DND-41 (cell line): ENCODE measurements around the gene VAMP2.
A peak's percentile ranks its signal among the peaks of the same experiment; 100 is the strongest.

Source experiments
- ATAC-seq: fragments of 200-7000 bp; cut with Tn5 transposase; 3 replicates; pipeline ENCODE4 v1.9.1; 2021; ENCODE audit warnings: low read depth; ENCODE audit not compliant: insufficient read depth
- DNase-seq: peaks from one replicate; pipeline ENCODE4 v3.0.0-alpha.2; 2020
- H2AFZ ChIP-seq: 2 replicates; pipeline ENCODE4 v1.6.0; 2012; ENCODE audit warnings: low read depth, low read length
- H3K27ac ChIP-seq: 2 replicates; pipeline ENCODE4 v1.5.1; 2012; ENCODE audit warnings: low read length, inconsistent platforms
- H3K27me3 ChIP-seq: fragments of 200-600 bp; sonication (generic); 2 replicates; pipeline ENCODE4 v1.6.0; 2012; ENCODE audit warnings: low read length, mild to moderate bottlenecking, inconsistent platforms; ENCODE audit not compliant: insufficient read depth, poor library complexity
- H3K36me3 ChIP-seq: 2 replicates; pipeline ENCODE4 v1.5.1; 2012; ENCODE audit warnings: low read length, inconsistent platforms; ENCODE audit not compliant: insufficient read depth
- H3K4me1 ChIP-seq: 2 replicates; pipeline ENCODE4 v1.5.1; 2012; ENCODE audit warnings: mild to moderate bottlenecking, low read length; ENCODE audit not compliant: insufficient read depth
- H3K4me2 ChIP-seq: 2 replicates; pipeline ENCODE4 v1.6.0; 2012; ENCODE audit warnings: mild to moderate bottlenecking, moderate library complexity, low read length, inconsistent platforms; ENCODE audit not compliant: insufficient read depth
- H3K4me3 ChIP-seq, 2 experiments: fragments of 200-600 bp in 1 of 2; shearing (Covaris generic) in 1 of 2; 2 replicates each; pipeline ENCODE4 v1.5.1; 2012 to 2016; ENCODE audit warnings: inconsistent platforms in 2 of 2, low read length in 2 of 2, mild to moderate bottlenecking in 2 of 2, low read depth in 1 of 2, moderate library complexity in 1 of 2
- H3K79me2 ChIP-seq: 2 replicates; pipeline ENCODE4 v1.6.0; 2012; ENCODE audit warnings: low read length, inconsistent platforms; ENCODE audit not compliant: insufficient read depth
- H3K9ac ChIP-seq: 2 replicates; pipeline ENCODE4 v1.6.0; 2012; ENCODE audit warnings: low read depth, mild to moderate bottlenecking, inconsistent platforms, low read length, moderate library complexity
- H3K9me3 ChIP-seq: 2 replicates; pipeline ENCODE4 v1.5.1; 2012; ENCODE audit warnings: low read length, moderate library complexity, mild to moderate bottlenecking, inconsistent platforms; ENCODE audit not compliant: insufficient read depth, severe bottlenecking
- H4K20me1 ChIP-seq: 2 replicates; pipeline ENCODE4 v1.6.0; 2012; ENCODE audit warnings: low read length; ENCODE audit not compliant: insufficient read depth
- EZH2 ChIP-seq: IDR thresholded peaks from 3 replicates; pipeline ENCODE4 v1.6.1; 2012; ENCODE audit warnings: borderline replicate concordance, low read depth, mild to moderate bottlenecking, moderate library complexity, low read length, inconsistent platforms; ENCODE audit not compliant: severe bottlenecking
- TF ChIP-seq, protein P1 (sequence below): IDR thresholded peaks from 2 replicates; pipeline ENCODE4 v1.5.1; 2012; ENCODE audit warnings: borderline replicate concordance, low read length, moderate library complexity, mild to moderate bottlenecking; ENCODE audit not compliant: poor library complexity, severe bottlenecking; ENCODE audit errors: extremely low read depth

The VAMP2 gene

DNA sequence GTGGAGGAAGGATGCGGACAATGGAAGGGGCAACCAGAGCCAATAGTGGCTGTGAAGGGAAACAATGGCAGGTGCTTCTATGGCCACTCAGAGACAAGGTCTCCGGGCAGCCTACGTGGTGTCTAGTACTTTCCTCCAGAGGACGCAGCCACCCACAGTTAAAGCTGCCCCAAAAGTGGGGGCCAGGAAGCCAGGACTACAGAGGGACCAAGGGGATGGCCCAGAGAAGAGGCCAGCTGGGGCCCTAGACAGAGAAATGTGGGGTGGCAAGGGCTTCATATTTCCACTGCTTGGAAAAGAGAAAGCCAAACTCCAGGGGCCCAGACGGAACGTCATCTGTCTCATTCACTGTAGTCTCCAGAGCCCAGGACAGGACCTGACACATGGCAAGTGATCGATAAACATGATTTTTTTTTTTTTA lies 9.7 kb downstream of the VAMP2 start:
- Histone ChIP-seq H3K4me2 (peak overlapping the region; percentile 93), H3K27me3 (no peaks in the 10 kb centered on the region), H3K79me2 (peaks cover 17% of the 10 kb centered on the region), H2AFZ (no peak overlapping the region), H3K27ac (peak overlapping the region; percentile 43; the same call in 1 of the 2 replicates), H3K36me3 (peaks cover 26% of the 10 kb centered on the region), H4K20me1 (peaks cover 19% of the 10 kb centered on the region), H3K4me3 (peak overlapping the region in 1 of 2 experiments; percentile 76; a peak in 2 of 4 replicates), H3K9me3 (no peaks in the 10 kb centered on the region), H3K4me1 (peaks cover 62% of the 10 kb centered on the region), H3K9ac (peak overlapping the region; percentile 61; the same call in 1 of the 2 replicates)
- no peak for TF ChIP-seq EZH2
- TF ChIP-seq, protein P1, sequence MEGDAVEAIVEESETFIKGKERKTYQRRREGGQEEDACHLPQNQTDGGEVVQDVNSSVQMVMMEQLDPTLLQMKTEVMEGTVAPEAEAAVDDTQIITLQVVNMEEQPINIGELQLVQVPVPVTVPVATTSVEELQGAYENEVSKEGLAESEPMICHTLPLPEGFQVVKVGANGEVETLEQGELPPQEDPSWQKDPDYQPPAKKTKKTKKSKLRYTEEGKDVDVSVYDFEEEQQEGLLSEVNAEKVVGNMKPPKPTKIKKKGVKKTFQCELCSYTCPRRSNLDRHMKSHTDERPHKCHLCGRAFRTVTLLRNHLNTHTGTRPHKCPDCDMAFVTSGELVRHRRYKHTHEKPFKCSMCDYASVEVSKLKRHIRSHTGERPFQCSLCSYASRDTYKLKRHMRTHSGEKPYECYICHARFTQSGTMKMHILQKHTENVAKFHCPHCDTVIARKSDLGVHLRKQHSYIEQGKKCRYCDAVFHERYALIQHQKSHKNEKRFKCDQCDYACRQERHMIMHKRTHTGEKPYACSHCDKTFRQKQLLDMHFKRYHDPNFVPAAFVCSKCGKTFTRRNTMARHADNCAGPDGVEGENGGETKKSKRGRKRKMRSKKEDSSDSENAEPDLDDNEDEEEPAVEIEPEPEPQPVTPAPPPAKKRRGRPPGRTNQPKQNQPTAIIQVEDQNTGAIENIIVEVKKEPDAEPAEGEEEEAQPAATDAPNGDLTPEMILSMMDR: no peak
- DNase-seq (no peak), ATAC-seq (no peak)

DNA sequence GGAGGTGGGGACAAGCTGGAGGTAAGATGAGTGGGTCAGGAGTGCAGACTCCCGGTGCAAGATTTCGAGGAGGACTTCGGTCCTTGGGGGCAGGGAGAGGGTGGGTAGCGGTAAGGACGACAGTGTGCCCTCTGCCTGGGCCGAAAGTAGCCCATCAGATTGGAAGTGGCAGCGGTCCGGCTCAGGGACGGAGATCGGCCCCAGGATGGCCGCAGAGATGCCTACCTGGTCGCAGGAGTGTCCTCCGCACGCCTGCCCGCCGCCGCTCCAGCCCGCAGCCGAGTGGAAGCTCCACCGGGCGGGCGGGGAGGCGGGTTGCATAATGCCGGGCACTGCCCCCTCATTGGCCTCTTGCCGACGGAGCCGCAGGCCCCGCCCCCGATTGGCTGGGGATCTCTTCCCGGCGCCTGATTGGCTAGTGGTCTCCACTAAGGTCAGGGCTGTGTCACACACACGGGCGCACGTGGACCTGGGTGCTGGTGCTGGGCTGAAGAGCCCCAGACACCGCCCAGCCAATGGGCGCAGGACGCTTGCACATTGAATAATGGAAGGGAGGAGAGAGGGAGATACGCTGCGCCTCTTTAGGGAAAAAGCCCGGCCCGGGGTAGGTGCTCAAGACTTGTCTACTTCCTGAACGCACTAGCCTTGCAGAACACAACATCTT lies 10.5 kb downstream of the VAMP2 start, which contains the start of gene PER1:
Gene PER1, minus strand, starts transcription at position 293 of the 664 bp plus-strand sequence. CDS start 1,698 bp downstream, outside the sequence.
- ATAC-seq (peak; percentile 44), DNase-seq (peak; percentile 91)
- H3K9ac ChIP-seq: peak within 1 kb of the TSS; percentile 61
- no peaks in the 10 kb centered on the region for H3K9me3 ChIP-seq
- peak within 1 kb of the TSS; percentile 59 for H2AFZ ChIP-seq
- peak within 1 kb of the TSS; percentile 93 for H3K4me2 ChIP-seq
- H3K4me1 ChIP-seq: peaks cover 58% of the 10 kb centered on the region
- no peaks in the 10 kb centered on the region for H3K27me3 ChIP-seq
- H4K20me1 ChIP-seq: peaks cover 19% of the 10 kb centered on the region
- TF ChIP-seq, protein P1: no peak
- H3K27ac ChIP-seq: peak within 1 kb of the TSS; percentile 85
- H3K36me3 ChIP-seq: peaks cover 32% of the 10 kb centered on the region
- H3K4me3 ChIP-seq: peak within 1 kb of the TSS; percentile 47 to 76
- H3K79me2 ChIP-seq: peaks cover 17% of the 10 kb centered on the region

DNA sequence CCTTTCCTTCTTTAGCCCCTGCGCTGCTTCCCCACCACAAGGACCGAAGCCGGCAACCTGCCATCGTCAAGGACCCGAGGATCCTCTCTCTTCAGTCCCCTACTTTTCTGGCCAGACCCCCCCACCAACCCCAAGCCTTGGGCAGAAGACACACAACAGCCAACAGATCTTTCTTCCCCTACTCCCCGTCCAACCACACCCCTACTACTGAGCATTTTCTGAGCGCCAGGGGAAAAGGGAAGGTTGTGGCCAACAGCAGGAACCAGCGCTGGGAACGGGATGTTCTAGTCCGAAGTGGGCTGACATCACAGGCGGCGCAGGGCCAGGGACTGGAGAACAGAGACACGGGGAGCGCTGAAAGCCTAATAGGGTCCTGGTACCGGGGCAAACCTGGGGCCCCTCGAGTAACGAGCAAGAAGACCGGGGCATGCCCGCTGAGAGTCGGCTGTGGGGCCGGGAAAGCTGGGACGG lies 11.1 kb downstream of the VAMP2 start:
- H3K4me3 ChIP-seq: peak overlapping the region; percentile 47 to 76
- no peaks in the 10 kb centered on the region for H3K9me3 ChIP-seq
- TF ChIP-seq, protein P1: no peak
- ATAC-seq: no peak
- peaks cover 37% of the 10 kb centered on the region for H3K36me3 ChIP-seq
- H3K27ac ChIP-seq: peak overlapping the region; percentile 85
- peaks cover 19% of the 10 kb centered on the region for H4K20me1 ChIP-seq
- H3K27me3 ChIP-seq: no peaks in the 10 kb centered on the region
- H3K4me1 ChIP-seq: peaks cover 53% of the 10 kb centered on the region
- H3K79me2 ChIP-seq: peaks cover 17% of the 10 kb centered on the region
- peak overlapping the region; percentile 93 for H3K4me2 ChIP-seq
- peak; percentile 46 for DNase-seq
- H3K9ac ChIP-seq: peak overlapping the region; percentile 61
- peak overlapping the region; percentile 32 for H2AFZ ChIP-seq
